Breast epithelium (tissue), 4 donors: Measurements from ENCODE around the gene GNG11. TPM values are rescaled to one million over a fixed set of nuclear protein-coding genes. Genes with fewer than 3 reads are reported as not detected.

Source experiments
- DNase-seq, 2 donors: peaks; one replicate each; pipeline ENCODE4 v3.0.0-alpha.2; 2019; ENCODE audit warnings: low spot score in 2 of 2
- H3K27ac ChIP-seq, 2 donors: fragments of 200-600 bp; sonication (generic) in 1 of 2; one replicate each; pipeline ENCODE4 v1.5.1; 2016 to 2019; ENCODE audit warnings: mild to moderate bottlenecking in 1 of 2
- H3K27me3 ChIP-seq, 2 donors: fragments of 200-600 bp; sonication (generic) in 1 of 2; one replicate each; pipeline versions ENCODE4 v1.5.1 to v1.6.0; 2017 to 2019; ENCODE audit warnings: control low read depth in 1 of 2, mild to moderate bottlenecking in 1 of 2
- H3K36me3 ChIP-seq: fragments of 200-600 bp; one replicate; pipeline ENCODE4 v1.5.1; 2019
- H3K4me1 ChIP-seq, 2 donors: fragments of 200-600 bp; sonication (generic); one replicate each; pipeline ENCODE4 v1.5.1; 2016 to 2019; ENCODE audit warnings: control low read depth in 1 of 2
- H3K4me3 ChIP-seq, 3 donors: fragments of 200-600 bp; sonication (generic); 1 replicate in 2 of 3; 2 replicates in 1 of 3; pipeline ENCODE4 v1.5.1; 2016 to 2019; ENCODE audit warnings: mild to moderate bottlenecking in 3 of 3, moderate library complexity in 2 of 3
- H3K9me3 ChIP-seq, 2 donors: fragments of 200-600 bp; sonication (generic) in 1 of 2; one replicate each; pipeline ENCODE4 v1.5.1; 2016 to 2019; ENCODE audit warnings: control low read depth in 1 of 2
- POLR2A ChIP-seq: fragments of 450-650 bp; IDR thresholded peaks from one replicate; pipeline ENCODE4 v1.6.1; 2016; ENCODE audit warnings: antibody characterized with exemption, mild to moderate bottlenecking, moderate library complexity
- POLR2AphosphoS5 ChIP-seq, 3 donors: sonication (generic); formaldehyde crosslinking; IDR thresholded peaks; one replicate each; pipeline ENCODE4 v1.6.1; 2017; ENCODE audit warnings: antibody characterized with exemption in 3 of 3
- intact Hi-C: fragments of 100-400 bp; cut with DNase I; formaldehyde crosslinking; loops from one replicate; pipeline ENCODE4 v1.15.1; 2023; ENCODE audit warnings: low total_unique reads
- total RNA-seq, 3 donors: library from RNA; depleted of rRNA; stranded (reverse); fragments of >200 nt; gene quantifications; one replicate each; pipeline ENCODE4 v1.1.0, GENCODE V29; 2016
- TF ChIP-seq, protein P1 (sequence below), 3 donors: fragments of 450-650 bp; IDR thresholded peaks; one replicate each; pipeline ENCODE4 v1.5.1; 2016 to 2017; ENCODE audit warnings: antibody characterized with exemption in 3 of 3, mild to moderate bottlenecking in 3 of 3, moderate library complexity in 3 of 3

Gene GNG11
- total RNA-seq, 3 donors from 2014 or later: 17.3 to 40.0 (median 25.4) TPM

DNA sequence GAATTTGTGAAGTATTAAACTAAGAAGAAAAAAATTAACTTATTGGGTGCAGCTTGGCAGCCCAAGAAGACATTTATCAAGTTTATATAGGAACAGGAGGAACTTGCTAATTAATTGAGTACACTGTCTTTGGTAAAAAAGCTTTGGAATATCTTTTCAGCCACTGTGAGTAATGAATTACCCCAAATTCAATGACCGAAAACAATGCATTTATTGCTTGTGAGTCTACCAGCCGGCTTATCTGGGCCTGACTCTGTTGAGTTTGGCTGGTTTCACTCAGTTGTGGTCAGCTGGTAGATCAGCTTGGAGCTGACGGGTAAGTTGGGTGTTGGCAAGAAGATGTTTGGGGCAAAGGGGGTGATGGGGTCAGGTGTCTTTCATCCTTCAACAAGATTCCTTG is 11.6 kb downstream of the GNG11 start:
- TF ChIP-seq, protein P1, sequence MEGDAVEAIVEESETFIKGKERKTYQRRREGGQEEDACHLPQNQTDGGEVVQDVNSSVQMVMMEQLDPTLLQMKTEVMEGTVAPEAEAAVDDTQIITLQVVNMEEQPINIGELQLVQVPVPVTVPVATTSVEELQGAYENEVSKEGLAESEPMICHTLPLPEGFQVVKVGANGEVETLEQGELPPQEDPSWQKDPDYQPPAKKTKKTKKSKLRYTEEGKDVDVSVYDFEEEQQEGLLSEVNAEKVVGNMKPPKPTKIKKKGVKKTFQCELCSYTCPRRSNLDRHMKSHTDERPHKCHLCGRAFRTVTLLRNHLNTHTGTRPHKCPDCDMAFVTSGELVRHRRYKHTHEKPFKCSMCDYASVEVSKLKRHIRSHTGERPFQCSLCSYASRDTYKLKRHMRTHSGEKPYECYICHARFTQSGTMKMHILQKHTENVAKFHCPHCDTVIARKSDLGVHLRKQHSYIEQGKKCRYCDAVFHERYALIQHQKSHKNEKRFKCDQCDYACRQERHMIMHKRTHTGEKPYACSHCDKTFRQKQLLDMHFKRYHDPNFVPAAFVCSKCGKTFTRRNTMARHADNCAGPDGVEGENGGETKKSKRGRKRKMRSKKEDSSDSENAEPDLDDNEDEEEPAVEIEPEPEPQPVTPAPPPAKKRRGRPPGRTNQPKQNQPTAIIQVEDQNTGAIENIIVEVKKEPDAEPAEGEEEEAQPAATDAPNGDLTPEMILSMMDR (IDR thresholded peaks at IDR 0.05): no peak
- DNase-seq: no peak
- Histone ChIP-seq H3K27ac (no peak overlapping the region), H3K36me3 (no peaks in the 10 kb centered on the region), H3K27me3 (no peaks in the 10 kb centered on the region), H3K9me3 (no peaks in the 10 kb centered on the region), H3K4me3 (no peak overlapping the region), H3K4me1 (no peaks in the 10 kb centered on the region)
- intact Hi-C loops: no loop called here

DNA sequence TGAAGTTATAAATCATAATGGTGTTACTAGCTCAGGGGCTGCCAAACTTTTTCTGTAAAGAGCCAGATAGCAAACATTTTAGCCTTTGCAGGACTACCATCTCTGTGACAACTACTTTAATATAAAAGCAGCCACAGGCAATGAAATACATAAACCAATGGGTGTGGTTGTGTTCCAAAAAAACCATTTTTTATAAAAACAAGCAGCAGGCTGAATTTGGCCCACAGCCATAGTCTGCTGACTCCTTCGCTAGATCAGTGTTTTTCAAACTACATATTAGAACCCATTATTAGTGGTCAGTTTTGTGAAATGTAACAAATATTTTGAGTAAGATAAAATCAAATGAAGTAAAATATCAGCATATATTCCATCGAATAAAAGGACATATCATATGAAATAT is 13.6 kb downstream of the GNG11 start:
- no peak overlapping the region for H3K27ac ChIP-seq
- intact Hi-C loops: no loop called here
- no peak for TF ChIP-seq POLR2AphosphoS5 (IDR thresholded peaks at IDR 0.05)
- TF ChIP-seq POLR2A: no peak
- TF ChIP-seq, protein P1 (IDR thresholded peaks at IDR 0.05): no peak
- no peaks in the 10 kb centered on the region for H3K36me3 ChIP-seq
- no peak overlapping the region for H3K4me3 ChIP-seq
- H3K9me3 ChIP-seq: no peaks in the 10 kb centered on the region
- H3K4me1 ChIP-seq: no peaks in the 10 kb centered on the region
- DNase-seq: no peak
- no peaks in the 10 kb centered on the region for H3K27me3 ChIP-seq

DNA sequence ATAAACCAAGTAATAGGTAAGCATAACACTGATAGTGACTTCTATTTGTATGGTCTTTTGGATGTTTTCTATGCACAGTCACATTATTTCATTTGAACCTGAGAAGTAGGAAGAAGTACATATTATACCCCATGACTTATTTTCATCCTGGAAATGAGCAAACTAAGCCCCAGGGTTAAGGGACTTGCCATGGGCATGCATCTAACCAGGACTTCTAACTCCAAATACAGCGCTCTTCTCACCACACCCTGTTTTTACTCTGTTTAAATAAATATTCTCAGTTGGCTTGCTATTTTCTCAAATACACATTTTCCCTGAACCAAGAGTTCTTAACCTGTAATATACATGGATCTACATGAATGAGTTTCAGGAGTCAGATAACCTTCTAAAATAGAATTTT is 16.3 kb downstream of the GNG11 start:
- Histone ChIP-seq H3K36me3 (no peaks in the 10 kb centered on the region), H3K4me3 (no peak overlapping the region), H3K27me3 (no peaks in the 10 kb centered on the region), H3K27ac (no peak overlapping the region), H3K4me1 (no peaks in the 10 kb centered on the region), H3K9me3 (no peaks in the 10 kb centered on the region)
- no peak for DNase-seq
- intact Hi-C loops: no loop called here
- TF ChIP-seq POLR2A (no peak), POLR2AphosphoS5 (IDR thresholded peaks at IDR 0.05) (no peak)
- TF ChIP-seq, protein P1 (IDR thresholded peaks at IDR 0.05): no peak

GRCh38 chr7:93938293-93938692 is 16.8 kb downstream of the GNG11 start:
- Histone ChIP-seq H3K27me3 (no peaks in the 10 kb centered on the region), H3K27ac (no peak overlapping the region), H3K36me3 (no peaks in the 10 kb centered on the region), H3K9me3 (no peaks in the 10 kb centered on the region), H3K4me1 (no peaks in the 10 kb centered on the region), H3K4me3 (no peak overlapping the region)
- DNase-seq: no peak
- intact Hi-C loops: no loop called here
- TF ChIP-seq, protein P1 (IDR thresholded peaks at IDR 0.05): no peak
- TF ChIP-seq POLR2AphosphoS5 (IDR thresholded peaks at IDR 0.05) (no peak), POLR2A (no peak)

GRCh38 chr7:93941945-93942344 is 20.4 kb downstream of the GNG11 start:
- DNase-seq: no peak
- no peaks in the 10 kb centered on the region for H3K27me3 ChIP-seq
- intact Hi-C loops: no loop called here
- no peaks in the 10 kb centered on the region for H3K4me1 ChIP-seq
- H3K27ac ChIP-seq: no peak overlapping the region
- H3K4me3 ChIP-seq: no peak overlapping the region
- no peaks in the 10 kb centered on the region for H3K9me3 ChIP-seq
- H3K36me3 ChIP-seq: no peaks in the 10 kb centered on the region
- TF ChIP-seq, protein P1 (IDR thresholded peaks at IDR 0.05): no peak
- no peak for TF ChIP-seq POLR2AphosphoS5 (IDR thresholded peaks at IDR 0.05)
- TF ChIP-seq POLR2A: no peak
